GM12878 (cell line): ENCODE results near the gene AGRN. TPM values are rescaled to one million over a fixed set of nuclear protein-coding genes. Genes with fewer than 3 reads are reported as not detected.

Source experiments
- BACH1 ChIP-seq: fragments of 450-650 bp; IDR thresholded peaks from 2 replicates; pipeline ENCODE4 v1.6.1; 2017; ENCODE audit warnings: mild to moderate bottlenecking, borderline replicate concordance
- BCLAF1 ChIP-seq: fragments of 450-650 bp; IDR thresholded peaks from 2 replicates; pipeline ENCODE4 v1.6.1; 2017; ENCODE audit warnings: antibody characterized with exemption, mild to moderate bottlenecking, moderate library complexity
- CBX3 ChIP-seq: fragments of 200-600 bp; sonication (generic); IDR thresholded peaks from 2 replicates; pipeline ENCODE4 v1.6.1; 2016; ENCODE audit warnings: low read depth, borderline replicate concordance
- CBX5 ChIP-seq: sonication (generic); IDR thresholded peaks from 2 replicates; pipeline ENCODE4 v1.6.1; 2016; ENCODE audit warnings: low read depth, moderate library complexity, mild to moderate bottlenecking, inconsistent platforms
- CEBPB ChIP-seq, 2 experiments: fragments of 150-350 bp in 1 of 2; IDR thresholded peaks; 2 replicates each; pipeline ENCODE4 v1.6.1; 2012 to 2014; ENCODE audit warnings: low read depth in 2 of 2, low read length in 2 of 2, borderline replicate concordance in 1 of 2, inconsistent platforms in 1 of 2
- CHD2 ChIP-seq: IDR thresholded peaks from 2 replicates; pipeline ENCODE4 v1.6.1; 2011; ENCODE audit warnings: low read depth, low read length, improper control_type of control experiment, borderline replicate concordance
- CREM ChIP-seq: IDR thresholded peaks from 2 replicates; pipeline ENCODE4 v1.6.1; 2014; ENCODE audit warnings: antibody characterized with exemption, low read depth
- ESRRA ChIP-seq: IDR thresholded peaks from 2 replicates; pipeline ENCODE4 v1.6.1; 2012; ENCODE audit warnings: mild to moderate bottlenecking, low read length, improper control_type of control experiment
- HSF1 ChIP-seq: fragments of 150-350 bp; IDR thresholded peaks from 2 replicates; pipeline ENCODE4 v1.6.1; 2014; ENCODE audit warnings: mild to moderate bottlenecking, low read depth, low read length
- IRF3 ChIP-seq: fragments of 450-650 bp; IDR thresholded peaks from 2 replicates; pipeline ENCODE4 v1.6.1; 2014; ENCODE audit warnings: mild to moderate bottlenecking
- KAT2A ChIP-seq: conservative IDR thresholded peaks from 2 replicates; pipeline ENCODE4 v1.6.1; 2011; ENCODE audit warnings: low read depth, low read length; ENCODE audit not compliant: control insufficient read depth
- KLF5 ChIP-seq: fragments of 450-650 bp; IDR thresholded peaks from 2 replicates; pipeline ENCODE4 v1.6.1; 2014; ENCODE audit warnings: mild to moderate bottlenecking; ENCODE audit not compliant: partially characterized antibody
- MXI1 ChIP-seq: fragments of 150-350 bp; IDR thresholded peaks from 2 replicates; pipeline ENCODE4 v1.6.1; 2011; ENCODE audit warnings: low read depth, mild to moderate bottlenecking, inconsistent platforms, low read length, improper control_type of control experiment
- NFIC ChIP-seq: IDR thresholded peaks from 2 replicates; pipeline ENCODE4 v1.6.1; 2012; ENCODE audit warnings: low read depth, mild to moderate bottlenecking, inconsistent platforms, low read length, moderate library complexity
- POLR2AphosphoS2 ChIP-seq: IDR thresholded peaks from 2 replicates; pipeline ENCODE4 v1.6.1; 2011; ENCODE audit warnings: low read depth, mild to moderate bottlenecking, low read length, improper control_type of control experiment, moderate library complexity
- POU2F2 ChIP-seq: IDR thresholded peaks from 3 replicates; pipeline ENCODE4 v1.6.1; 2011; ENCODE audit warnings: low read depth, mild to moderate bottlenecking, low read length, borderline replicate concordance
- RB1 ChIP-seq: fragments of 450-650 bp; formaldehyde crosslinking; IDR thresholded peaks from 2 replicates; pipeline ENCODE4 v1.6.1; 2017; ENCODE audit warnings: mild to moderate bottlenecking, borderline replicate concordance
- RBBP5 ChIP-seq: fragments of 200-600 bp; sonication (generic); conservative IDR thresholded peaks from 2 replicates; pipeline ENCODE4 v1.6.1; 2016
- SIX5 ChIP-seq: IDR thresholded peaks from 2 replicates; pipeline ENCODE4 v1.6.1; 2011; ENCODE audit warnings: mild to moderate bottlenecking, low read depth, low read length, moderate library complexity; ENCODE audit not compliant: severe bottlenecking
- SMARCA5 ChIP-seq: fragments of 450-650 bp; IDR thresholded peaks from 2 replicates; pipeline ENCODE4 v1.6.1; 2017; ENCODE audit warnings: mild to moderate bottlenecking
- TCF12 ChIP-seq: IDR thresholded peaks from 2 replicates; pipeline ENCODE4 v1.6.1; 2011; ENCODE audit warnings: low read depth, mild to moderate bottlenecking, low read length
- TCF3 ChIP-seq: IDR thresholded peaks from 2 replicates; pipeline ENCODE4 v1.6.1; 2012; ENCODE audit warnings: low read depth, mild to moderate bottlenecking, low read length, borderline replicate concordance; ENCODE audit not compliant: insufficient read depth
- polyA plus RNA-seq, 11 experiments: library from polyadenylated mRNA; depleted of rRNA in 4 of 11; unstranded in 6 of 11; stranded (reverse) in 5 of 11; fragments of >200 nt; fragmentation: Nextera tagmentation in 4 of 11; fragmentation: Illumina TruSeq in 1 of 11; extraction: Ambion mirVana in 4 of 11; extraction: Trizol in 1 of 11; gene quantifications; 1 replicate in 1 of 11; 2 replicates in 10 of 11; pipeline versions ENCODE4 v1.2.1 to v1.2.3, GENCODE V29; 2011 to 2016; ENCODE audit warnings: inconsistent platforms in 2 of 11, missing spikeins in 2 of 11, low read depth in 1 of 11
- total RNA-seq, 4 experiments: library from RNA; depleted of rRNA in 3 of 4; stranded (reverse); fragments of >200 nt in 3 of 4; fragmentation: Illumina TruSeq in 1 of 4; extraction: Trizol in 1 of 4; gene quantifications; 2 replicates each; pipeline versions ENCODE4 v1.2.1 to v1.2.3, GENCODE V29; 2013 to 2021
- TF ChIP-seq, protein P1 (sequence below): IDR thresholded peaks from 2 replicates; pipeline ENCODE4 v1.6.1; 2011; ENCODE audit warnings: low read depth, mild to moderate bottlenecking, low read length, moderate library complexity, borderline replicate concordance; ENCODE audit errors: extremely low read depth
- TF ChIP-seq, protein P2 (sequence below): IDR thresholded peaks from 2 replicates; pipeline ENCODE4 v1.6.1; 2011; ENCODE audit warnings: low read depth, low read length, improper control_type of control experiment, borderline replicate concordance

The AGRN gene
- total and polyA plus RNA-seq, 10 of the 15 experiments (the other 5 are each of a cell fraction or from before 2014, with no cell fraction given), result 0.02 to 41.8 (median 4.1) TPM

DNA sequence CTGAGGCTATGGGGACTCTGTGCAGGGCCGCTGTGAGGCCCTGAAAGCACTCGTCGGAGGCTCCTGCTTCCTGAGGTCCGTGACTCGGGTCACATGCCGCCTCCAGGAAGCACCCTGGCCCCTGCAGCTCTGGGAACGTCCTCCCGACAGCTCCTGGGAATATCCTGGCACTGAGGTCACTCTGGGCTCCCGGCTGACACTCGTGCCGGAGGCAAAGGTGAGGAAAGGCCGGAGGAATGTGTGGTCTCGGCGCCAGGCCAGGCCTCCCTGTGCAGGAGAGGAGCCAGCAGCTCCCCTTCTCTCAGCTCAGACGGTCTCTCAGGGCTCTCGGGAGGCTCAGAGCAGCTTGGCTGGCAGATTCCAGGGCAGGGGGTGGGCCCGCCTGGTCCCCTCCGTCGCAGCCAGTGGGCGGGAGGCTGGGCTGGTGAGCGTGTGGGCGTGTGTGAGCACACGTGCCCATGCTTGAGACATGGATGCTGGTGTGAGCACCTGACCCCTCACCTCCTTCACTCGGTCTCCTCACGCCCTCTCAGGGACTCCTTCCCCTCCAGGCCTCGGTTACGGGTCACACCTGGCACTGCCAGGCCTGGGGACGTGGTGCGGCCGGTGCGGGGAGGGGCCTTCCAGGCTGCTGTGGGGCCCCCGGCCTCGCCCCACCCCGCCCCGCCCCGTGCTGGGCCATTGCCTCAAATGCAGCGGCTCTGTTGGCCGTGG lies 59.6 kb downstream of the AGRN start (continued):
- no peak for TF ChIP-seq KLF5
- no peak for TF ChIP-seq HSF1
- no peak for TF ChIP-seq TCF12
- TF ChIP-seq CHD2, result no peak
- no peak for TF ChIP-seq BCLAF1
- TF ChIP-seq, protein P1, sequence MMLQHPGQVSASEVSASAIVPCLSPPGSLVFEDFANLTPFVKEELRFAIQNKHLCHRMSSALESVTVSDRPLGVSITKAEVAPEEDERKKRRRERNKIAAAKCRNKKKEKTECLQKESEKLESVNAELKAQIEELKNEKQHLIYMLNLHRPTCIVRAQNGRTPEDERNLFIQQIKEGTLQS, result no peak
- 0 out of 2 replicates have a peak, but pooled peaks have one; percentile 15 for TF ChIP-seq SMARCA5
- no peak for TF ChIP-seq ESRRA
- no peak for TF ChIP-seq CBX5
- TF ChIP-seq RB1, result no peak
- TF ChIP-seq CREM, result no peak
- 0 out of 2 replicates have a peak, but pooled peaks have one; percentile 23 for TF ChIP-seq TCF3
- TF ChIP-seq IRF3, result no peak
- no peak for TF ChIP-seq POU2F2
- TF ChIP-seq RBBP5, result no peak
- TF ChIP-seq POLR2AphosphoS2, result 0 out of 2 replicates have a peak, but pooled peaks have one; percentile 35
- no peak for TF ChIP-seq MXI1
- no peak for TF ChIP-seq NFIC
- no peak for TF ChIP-seq SIX5
- no peak for TF ChIP-seq KAT2A
- TF ChIP-seq CBX3, result no peak
- peak; percentile 78 for TF ChIP-seq BACH1
- TF ChIP-seq, protein P2, sequence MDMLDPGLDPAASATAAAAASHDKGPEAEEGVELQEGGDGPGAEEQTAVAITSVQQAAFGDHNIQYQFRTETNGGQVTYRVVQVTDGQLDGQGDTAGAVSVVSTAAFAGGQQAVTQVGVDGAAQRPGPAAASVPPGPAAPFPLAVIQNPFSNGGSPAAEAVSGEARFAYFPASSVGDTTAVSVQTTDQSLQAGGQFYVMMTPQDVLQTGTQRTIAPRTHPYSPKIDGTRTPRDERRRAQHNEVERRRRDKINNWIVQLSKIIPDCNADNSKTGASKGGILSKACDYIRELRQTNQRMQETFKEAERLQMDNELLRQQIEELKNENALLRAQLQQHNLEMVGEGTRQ, result peak; percentile 45; the same call in 1 of the 2 replicates
- TF ChIP-seq CEBPB (IDR thresholded peaks at IDR 0.05; ENCODE audit: borderline replicate concordance in 1 of 2, low read depth in 2 of 2, low read length in 2 of 2), result no peak
